SK-N-SH treated with all-trans-retinoic acid at 6 μM for 48 hours (cell line): ENCODE results near the gene SYNRG.

Experiments
- ARNTL ChIP-seq: fragments of 450-650 bp; formaldehyde crosslinking; IDR thresholded peaks from 2 replicates; pipeline ENCODE4 v1.5.0; 2020; ENCODE audit warnings: low read depth, mild to moderate bottlenecking, moderate library complexity, borderline replicate concordance
- BACH2 ChIP-seq: fragments of 250-450 bp; sonication (Bioruptor Pico); IDR thresholded peaks from 2 replicates; pipeline ENCODE4 v1.9.0; 2021; ENCODE audit warnings: mild to moderate bottlenecking, borderline replicate concordance
- CREB5 ChIP-seq: fragments of 250-450 bp; sonication (Bioruptor Pico); IDR thresholded peaks from 2 replicates; pipeline ENCODE4 v1.5.1; 2020; ENCODE audit warnings: low read depth, mild to moderate bottlenecking, moderate library complexity
- ISL1 ChIP-seq: fragments of 250-450 bp; sonication (Bioruptor Pico); IDR thresholded peaks from 2 replicates; pipeline ENCODE4 v2.1.2; 2022; ENCODE audit warnings: mild to moderate bottlenecking, moderate library complexity
- OSR1 ChIP-seq: fragments of 250-450 bp; sonication (Bioruptor Pico); IDR thresholded peaks from 2 replicates; pipeline ENCODE4 v1.8.0; 2022; ENCODE audit warnings: moderate library complexity, mild to moderate bottlenecking, inconsistent platforms
- PATZ1 ChIP-seq: fragments of 250-450 bp; sonication (Bioruptor Pico); IDR thresholded peaks from 2 replicates; pipeline ENCODE4 v1.8.0; 2020; ENCODE audit warnings: mild to moderate bottlenecking, moderate library complexity, borderline replicate concordance
- TOX ChIP-seq: fragments of 250-450 bp; sonication (Bioruptor Pico); IDR thresholded peaks from 2 replicates; pipeline ENCODE4 v1.8.0; 2021; ENCODE audit warnings: mild to moderate bottlenecking, moderate library complexity, borderline replicate concordance
- TSHZ2 ChIP-seq: fragments of 250-450 bp; sonication (Bioruptor Pico); IDR thresholded peaks from 2 replicates; pipeline ENCODE4 v1.5.0; 2020; ENCODE audit warnings: mild to moderate bottlenecking, moderate library complexity
- ZC3H10 ChIP-seq: fragments of 250-450 bp; sonication (Bioruptor Pico); IDR thresholded peaks from 2 replicates; pipeline ENCODE4 v1.5.1; 2021; ENCODE audit warnings: mild to moderate bottlenecking, moderate library complexity
- ZFP30 ChIP-seq: fragments of 450-650 bp; formaldehyde crosslinking; IDR thresholded peaks from 2 replicates; pipeline ENCODE4 v1.5.0; 2022; ENCODE audit warnings: mild to moderate bottlenecking, moderate library complexity

GRCh38 chr17:37502009-37502936, 106.9 kb downstream of the SYNRG start:
- TF ChIP-seq PATZ1 (no peak), ZFP30 (CRISPR knock-in tag) (no peak), TOX (CRISPR knock-in tag) (no peak), ARNTL (CRISPR knock-in tag) (no peak), BACH2 (no peak), ISL1 (CRISPR knock-in tag) (no peak), ZC3H10 (CRISPR knock-in tag) (no peak), OSR1 (CRISPR knock-in tag) (no peak), TSHZ2 (no peak), CREB5 (CRISPR knock-in tag) (no peak)
